A549 (cell line): ENCODE results near the gene LACTB. TPM values are rescaled to one million over a fixed set of nuclear protein-coding genes. Genes with fewer than 3 reads are reported as not detected.

Experiments
- ATAC-seq, 2 experiments: fragments of 200-7000 bp in 1 of 2; fragments of >200 bp in 1 of 2; cut with Nextera tagmentation in 1 of 2; cut with Tn5 transposase in 1 of 2; 3 replicates each; pipeline versions ENCODE4 v1.8.0 to v1.9.1; 2018 to 2020; ENCODE audit warnings: mild to moderate bottlenecking in 1 of 2, moderate library complexity in 1 of 2
- CTCF ChIA-PET: fragments of 300-600 bp; sonication (Branson Sonifier 250); formaldehyde crosslinking; extraction: SDS; loops from one replicate; lab custom pipeline; 2021; ENCODE audit warnings: antibody characterized with exemption, inconsistent platforms; lab: Yijun Ruan, JAX
- POLR2A ChIA-PET: fragments of 350-600 bp; formaldehyde crosslinking; extraction: SDS; loops from one replicate; lab custom pipeline; 2021; ENCODE audit warnings: antibody characterized with exemption, inconsistent platforms; lab: Yijun Ruan, JAX
- DNase-seq, 2 experiments: peaks; one replicate each; pipeline versions ENCODE4 v3.0.0 to v3.0.0-alpha.2; 2011 to 2016; ENCODE audit warnings: low read depth in 1 of 2, low spot score in 1 of 2
- FAIRE-seq: peaks from 2 replicates; lab custom pipeline; 2011; peaks lifted over from hg19 to GRCh38; lab: Jason Lieb, UNC
- H3K27ac ChIP-seq, 2 experiments: fragments of >200 bp; sonication (Bioruptor Twin); formaldehyde crosslinking; 3 replicates each; pipeline ENCODE4 v1.5.1; 2016 to 2017
- H3K4me1 ChIP-seq: fragments of >200 bp; sonication (Bioruptor Twin); formaldehyde crosslinking; 3 replicates; pipeline ENCODE4 v1.6.1; 2016
- H3K4me2 ChIP-seq: fragments of >200 bp; sonication (Bioruptor Twin); formaldehyde crosslinking; 3 replicates; pipeline ENCODE4 v1.6.1; 2016
- H3K4me3 ChIP-seq: fragments of >200 bp; sonication (Bioruptor Twin); formaldehyde crosslinking; 3 replicates; pipeline ENCODE4 v1.5.1; 2016
- H3K9me3 ChIP-seq: fragments of >200 bp; sonication (Bioruptor Twin); formaldehyde crosslinking; 3 replicates; pipeline ENCODE4 v1.6.1; 2016
- CBX2 ChIP-seq: fragments of 200-600 bp; sonication (generic); IDR thresholded peaks from 2 replicates; pipeline ENCODE4 v1.6.1; 2016; ENCODE audit warnings: low read depth, mild to moderate bottlenecking, borderline replicate concordance
- CEBPB ChIP-seq, 2 experiments: fragments of >200 bp in 1 of 2; sonication (Bioruptor Twin) in 1 of 2; formaldehyde crosslinking in 1 of 2; IDR thresholded peaks; 2 replicates each; pipeline ENCODE4 v1.6.1; 2012 to 2016
- CHD2 ChIP-seq: fragments of 150-350 bp; IDR thresholded peaks from 2 replicates; pipeline ENCODE4 v1.6.1; 2014; ENCODE audit warnings: low read length; ENCODE audit not compliant: partially characterized antibody
- CHD4 ChIP-seq: fragments of 200-600 bp; sonication (generic); IDR thresholded peaks from 2 replicates; pipeline ENCODE4 v1.6.1; 2016; ENCODE audit warnings: antibody characterized with exemption, mild to moderate bottlenecking, borderline replicate concordance
- EHF ChIP-seq: fragments of 250-450 bp; sonication (Bioruptor Pico); IDR thresholded peaks from 2 replicates; pipeline ENCODE4 v1.5.0; 2020; ENCODE audit warnings: mild to moderate bottlenecking
- EHMT2 ChIP-seq: fragments of 200-600 bp; sonication (generic); IDR thresholded peaks from 2 replicates; pipeline ENCODE4 v1.6.1; 2016; ENCODE audit warnings: antibody characterized with exemption, low read depth, mild to moderate bottlenecking, moderate library complexity
- EP300 ChIP-seq, 2 experiments: fragments of >200 bp; sonication (Bioruptor Twin); formaldehyde crosslinking; IDR thresholded peaks; 2 replicates in 1 of 2; 3 replicates in 1 of 2; pipeline ENCODE4 v1.6.1; 2016 to 2017
- FOSL2 ChIP-seq, 2 experiments: fragments of 450-650 bp in 1 of 2; fragments of >200 bp in 1 of 2; sonication (Bioruptor Twin) in 1 of 2; formaldehyde crosslinking; IDR thresholded peaks; 2 replicates each; pipeline versions ENCODE4 v1.5.0 to v1.6.1; 2016 to 2020; ENCODE audit warnings: mild to moderate bottlenecking in 1 of 2, moderate library complexity in 1 of 2
- FOXS1 ChIP-seq: fragments of 250-450 bp; sonication (Bioruptor Pico); IDR thresholded peaks from 2 replicates; pipeline ENCODE4 v1.5.0; 2020; ENCODE audit warnings: mild to moderate bottlenecking, moderate library complexity
- GATA3 ChIP-seq: IDR thresholded peaks from 2 replicates; pipeline ENCODE4 v1.6.1; 2012; ENCODE audit warnings: borderline replicate concordance
- HDAC2 ChIP-seq: fragments of 200-600 bp; sonication (generic); IDR thresholded peaks from 2 replicates; pipeline ENCODE4 v1.6.1; 2016
- HOXB13 ChIP-seq: fragments of 250-450 bp; sonication (Bioruptor Pico); IDR thresholded peaks from 2 replicates; pipeline ENCODE4 v1.5.0; 2020; ENCODE audit warnings: low read depth, mild to moderate bottlenecking, moderate library complexity
- JUN ChIP-seq, 2 experiments: fragments of >200 bp; sonication (Bioruptor Twin); formaldehyde crosslinking; IDR thresholded peaks; 2 replicates in 1 of 2; 3 replicates in 1 of 2; pipeline ENCODE4 v1.6.1; 2016 to 2017
- JUNB ChIP-seq: fragments of >200 bp; sonication (Bioruptor Twin); formaldehyde crosslinking; IDR thresholded peaks from 2 replicates; pipeline ENCODE4 v1.6.1; 2016
- KDM1A ChIP-seq: fragments of 200-600 bp; sonication (generic); IDR thresholded peaks from 2 replicates; pipeline ENCODE4 v1.6.1; 2016; ENCODE audit warnings: low read depth, mild to moderate bottlenecking
- MAZ ChIP-seq: fragments of 150-350 bp; IDR thresholded peaks from 2 replicates; pipeline ENCODE4 v1.6.1; 2014; ENCODE audit warnings: antibody characterized with exemption, low read depth, low read length, borderline replicate concordance
- MYC ChIP-seq: IDR thresholded peaks from 2 replicates; pipeline ENCODE4 v1.6.1; 2012; ENCODE audit warnings: mild to moderate bottlenecking, inconsistent platforms, low read length, improper control_type of control experiment, borderline replicate concordance
- NFE2L2 ChIP-seq: fragments of 150-350 bp; conservative IDR thresholded peaks from 2 replicates; pipeline ENCODE4 v1.6.1; 2014; ENCODE audit warnings: low read length
- PHF8 ChIP-seq: fragments of 200-600 bp; sonication (generic); IDR thresholded peaks from 2 replicates; pipeline ENCODE4 v1.6.1; 2016; ENCODE audit warnings: low read depth, mild to moderate bottlenecking, antibody characterized with exemption, moderate library complexity, borderline replicate concordance
- POLR2A ChIP-seq: IDR thresholded peaks from 2 replicates; pipeline ENCODE4 v1.6.1; 2012; ENCODE audit warnings: mild to moderate bottlenecking, low read length
- POLR2AphosphoS2 ChIP-seq: conservative IDR thresholded peaks from 2 replicates; pipeline ENCODE4 v1.6.1; 2012; ENCODE audit warnings: low read length, improper control_type of control experiment, inconsistent platforms
- RFX5 ChIP-seq: fragments of 450-650 bp; IDR thresholded peaks from 2 replicates; pipeline ENCODE4 v1.7.1; 2014; ENCODE audit warnings: antibody characterized with exemption, mild to moderate bottlenecking, moderate library complexity
- ZNF302 ChIP-seq: fragments of 250-450 bp; sonication (Bioruptor Pico); IDR thresholded peaks from 2 replicates; pipeline ENCODE4 v1.9.0; 2021; ENCODE audit warnings: inconsistent platforms, mild to moderate bottlenecking, moderate library complexity
- WGBS: methylation state at CpG from one replicate; pipeline ENCODE4 v1.1.6; 2017; ENCODE audit errors: missing lambda C conversion rate; 5-methylcytosine and 5-hydroxymethylcytosine counted together
- polyA plus RNA-seq, 4 experiments: library from polyadenylated mRNA; depleted of rRNA in 3 of 4; stranded (reverse); fragments of >200 nt; fragmentation: RNase III in 1 of 4; extraction: RNeasy Plus Mini Kit Qiagen cat#74134 plus additional on column Dnase treatment in 1 of 4; gene quantifications; 2 replicates in 3 of 4; 3 replicates in 1 of 4; pipeline ENCODE4 v1.2.3, GENCODE V29; 2011 to 2017
- TF ChIP-seq, protein P1 (sequence below): fragments of 250-450 bp; sonication (Bioruptor Pico); IDR thresholded peaks from 2 replicates; pipeline ENCODE4 v1.5.0; 2021; ENCODE audit warnings: mild to moderate bottlenecking, moderate library complexity, borderline replicate concordance
- TF ChIP-seq, protein P2 (sequence below): fragments of >200 bp; sonication (Bioruptor Twin); formaldehyde crosslinking; IDR thresholded peaks from 3 replicates; pipeline ENCODE4 v1.5.1; 2016
- TF ChIP-seq, protein P3 (sequence below): IDR thresholded peaks from 2 replicates; pipeline ENCODE4 v1.6.1; 2012; ENCODE audit warnings: low read depth, borderline replicate concordance
- TF ChIP-seq, protein P4 (sequence below): fragments of 450-650 bp; IDR thresholded peaks from 2 replicates; pipeline ENCODE4 v1.6.1; 2014; ENCODE audit warnings: antibody characterized with exemption
- TF ChIP-seq, protein P5 (sequence below): fragments of 250-450 bp; sonication (Bioruptor Pico); IDR thresholded peaks from 2 replicates; pipeline ENCODE4 v1.5.0; 2020; ENCODE audit warnings: low read depth, mild to moderate bottlenecking, moderate library complexity

LACTB gene
- polyA plus RNA-seq, 2 of the 4 experiments (the other 2 are of a cell fraction): 56.5 to 59.6 TPM

DNA sequence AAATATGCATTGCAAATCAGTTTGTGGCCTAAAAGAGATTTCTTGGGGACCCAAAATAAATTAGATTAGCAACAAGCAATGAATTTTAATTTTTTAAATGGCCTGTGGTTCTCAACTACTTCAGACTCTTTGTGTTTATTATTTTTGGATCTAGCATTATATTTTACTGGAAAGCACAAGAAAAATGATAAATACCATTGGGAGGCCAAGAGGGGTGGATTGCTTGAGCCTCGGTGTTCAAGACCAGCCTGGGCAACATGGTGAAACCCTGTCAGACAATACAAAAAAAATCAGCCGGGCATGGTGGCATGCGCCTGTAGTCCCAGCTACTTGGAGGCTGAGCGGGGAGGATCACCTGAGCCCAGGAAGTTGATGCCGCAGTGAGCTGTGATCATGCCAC lies 13.6 kb downstream of the LACTB start:
- WGBS: 93% methylated on average over 5 of the region's 5 CpGs
- ChIA-PET CTCF (interaction anchor here (0.6 to 4.8 kb wide), 8 partner anchors 10 to 253 kb away, joined by 3 to 24 read pairs (median 5); no protein-coding TSS in a partner anchor), POLR2A (interaction anchor here (0.6 to 3.9 kb wide), 6 partner anchors 9 to 278 kb away, joined by 3 to 18 read pairs (median 3); partner anchors contain the start of genes APH1B and RPS27L)
- H3K9me3 ChIP-seq: no peaks in the 10 kb centered on the region
- no peak overlapping the region for H3K4me3 ChIP-seq
- peaks cover 40% of the 10 kb centered on the region for H3K4me1 ChIP-seq
- FAIRE-seq: no peak
- DNase-seq: no peak
- peak overlapping the region; percentile 37 to 71; a peak in 5 of 6 replicates for H3K27ac ChIP-seq
- TF ChIP-seq MAZ: no peak
- TF ChIP-seq FOSL2 (IDR thresholded peaks at IDR 0.05): no peak
- TF ChIP-seq FOSL2 (CRISPR knock-in tag; IDR thresholded peaks at IDR 0.05): no peak
- TF ChIP-seq EP300 (IDR thresholded peaks at IDR 0.05): no peak
- TF ChIP-seq, protein P1, sequence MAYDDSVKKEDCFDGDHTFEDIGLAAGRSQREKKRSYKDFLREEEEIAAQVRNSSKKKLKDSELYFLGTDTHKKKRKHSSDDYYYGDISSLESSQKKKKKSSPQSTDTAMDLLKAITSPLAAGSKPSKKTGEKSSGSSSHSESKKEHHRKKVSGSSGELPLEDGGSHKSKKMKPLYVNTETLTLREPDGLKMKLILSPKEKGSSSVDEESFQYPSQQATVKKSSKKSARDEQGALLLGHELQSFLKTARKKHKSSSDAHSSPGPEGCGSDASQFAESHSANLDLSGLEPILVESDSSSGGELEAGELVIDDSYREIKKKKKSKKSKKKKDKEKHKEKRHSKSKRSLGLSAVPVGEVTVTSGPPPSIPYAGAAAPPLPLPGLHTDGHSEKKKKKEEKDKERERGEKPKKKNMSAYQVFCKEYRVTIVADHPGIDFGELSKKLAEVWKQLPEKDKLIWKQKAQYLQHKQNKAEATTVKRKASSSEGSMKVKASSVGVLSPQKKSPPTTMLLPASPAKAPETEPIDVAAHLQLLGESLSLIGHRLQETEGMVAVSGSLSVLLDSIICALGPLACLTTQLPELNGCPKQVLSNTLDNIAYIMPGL: no peak
- TF ChIP-seq CHD2: no peak
- TF ChIP-seq, protein P2, sequence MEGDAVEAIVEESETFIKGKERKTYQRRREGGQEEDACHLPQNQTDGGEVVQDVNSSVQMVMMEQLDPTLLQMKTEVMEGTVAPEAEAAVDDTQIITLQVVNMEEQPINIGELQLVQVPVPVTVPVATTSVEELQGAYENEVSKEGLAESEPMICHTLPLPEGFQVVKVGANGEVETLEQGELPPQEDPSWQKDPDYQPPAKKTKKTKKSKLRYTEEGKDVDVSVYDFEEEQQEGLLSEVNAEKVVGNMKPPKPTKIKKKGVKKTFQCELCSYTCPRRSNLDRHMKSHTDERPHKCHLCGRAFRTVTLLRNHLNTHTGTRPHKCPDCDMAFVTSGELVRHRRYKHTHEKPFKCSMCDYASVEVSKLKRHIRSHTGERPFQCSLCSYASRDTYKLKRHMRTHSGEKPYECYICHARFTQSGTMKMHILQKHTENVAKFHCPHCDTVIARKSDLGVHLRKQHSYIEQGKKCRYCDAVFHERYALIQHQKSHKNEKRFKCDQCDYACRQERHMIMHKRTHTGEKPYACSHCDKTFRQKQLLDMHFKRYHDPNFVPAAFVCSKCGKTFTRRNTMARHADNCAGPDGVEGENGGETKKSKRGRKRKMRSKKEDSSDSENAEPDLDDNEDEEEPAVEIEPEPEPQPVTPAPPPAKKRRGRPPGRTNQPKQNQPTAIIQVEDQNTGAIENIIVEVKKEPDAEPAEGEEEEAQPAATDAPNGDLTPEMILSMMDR: no peak
- TF ChIP-seq, protein P3, sequence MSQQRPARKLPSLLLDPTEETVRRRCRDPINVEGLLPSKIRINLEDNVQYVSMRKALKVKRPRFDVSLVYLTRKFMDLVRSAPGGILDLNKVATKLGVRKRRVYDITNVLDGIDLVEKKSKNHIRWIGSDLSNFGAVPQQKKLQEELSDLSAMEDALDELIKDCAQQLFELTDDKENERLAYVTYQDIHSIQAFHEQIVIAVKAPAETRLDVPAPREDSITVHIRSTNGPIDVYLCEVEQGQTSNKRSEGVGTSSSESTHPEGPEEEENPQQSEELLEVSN: no peak
- TF ChIP-seq MYC: no peak
- TF ChIP-seq FOXS1 (CRISPR knock-in tag): no peak
- TF ChIP-seq PHF8: no peak
- no peak for TF ChIP-seq RFX5
- TF ChIP-seq JUN (IDR thresholded peaks at IDR 0.05): no peak
- no peak for TF ChIP-seq POLR2AphosphoS2
- TF ChIP-seq HDAC2: no peak
- no peak for TF ChIP-seq HOXB13 (CRISPR knock-in tag)
- no peak for TF ChIP-seq POLR2A
- no peak for TF ChIP-seq EHMT2
- H3K4me2 ChIP-seq: peak overlapping the region; percentile 3; the same call in 2 of the 3 replicates
- ATAC-seq: no peak; a peak in 1 of 6 replicates

DNA sequence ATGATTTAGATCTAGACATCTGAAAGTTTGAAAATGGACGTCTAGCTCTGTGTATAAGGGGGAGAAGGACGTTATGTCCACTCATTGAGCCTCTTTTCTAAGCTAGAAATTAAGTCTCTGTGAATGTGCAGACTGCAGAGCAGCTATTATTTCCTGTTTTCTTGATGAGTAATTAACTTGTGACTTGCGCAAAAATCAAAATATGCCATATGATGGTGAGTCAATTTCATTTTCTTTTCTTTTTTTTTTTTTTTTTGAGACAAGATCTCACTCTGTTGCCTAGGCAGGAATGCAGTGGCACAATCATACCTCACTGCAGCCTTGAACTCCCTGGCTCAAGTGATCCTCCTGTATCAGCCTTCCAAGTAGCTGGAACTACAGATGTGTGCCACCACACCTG lies 14.1 kb downstream of the LACTB start:
- 79% methylated on average over 3 of the region's 3 CpGs for WGBS
- POLR2A ChIA-PET: interaction anchor here (0.6 to 3.9 kb wide), 7 partner anchors 13 to 277 kb away, joined by 3 to 18 read pairs (median 3); partner anchors contain the start of genes APH1B and RPS27L
- Histone ChIP-seq H3K4me2 (peak overlapping the region; percentile 3; the same call in 2 of the 3 replicates), H3K9me3 (no peaks in the 10 kb centered on the region), H3K4me1 (peaks cover 40% of the 10 kb centered on the region), H3K4me3 (no peak overlapping the region), H3K27ac (peak overlapping the region; percentile 37 to 71; a peak in 5 of 6 replicates)
- ATAC-seq: peak; percentile 65 to 77; a peak in 5 of 6 replicates
- DNase-seq: peak in 1 of 2 experiments; percentile 36
- TF ChIP-seq CEBPB (IDR thresholded peaks at IDR 0.05) (peak; percentile 21 to 38; a peak in 1 of 4 replicates), ZNF302 (CRISPR knock-in tag) (no peak), CBX2 (no peak), GATA3 (no peak), JUNB (peak; percentile 63), NFE2L2 (no peak), EHF (CRISPR knock-in tag) (no peak), KDM1A (no peak), CHD4 (no peak), EP300 (IDR thresholded peaks at IDR 0.05) (no peak), FOSL2 (IDR thresholded peaks at IDR 0.05) (peak; percentile 48; the same call in 1 of the 2 replicates), FOSL2 (CRISPR knock-in tag; IDR thresholded peaks at IDR 0.05) (peak; percentile 76)
- TF ChIP-seq, protein P4, sequence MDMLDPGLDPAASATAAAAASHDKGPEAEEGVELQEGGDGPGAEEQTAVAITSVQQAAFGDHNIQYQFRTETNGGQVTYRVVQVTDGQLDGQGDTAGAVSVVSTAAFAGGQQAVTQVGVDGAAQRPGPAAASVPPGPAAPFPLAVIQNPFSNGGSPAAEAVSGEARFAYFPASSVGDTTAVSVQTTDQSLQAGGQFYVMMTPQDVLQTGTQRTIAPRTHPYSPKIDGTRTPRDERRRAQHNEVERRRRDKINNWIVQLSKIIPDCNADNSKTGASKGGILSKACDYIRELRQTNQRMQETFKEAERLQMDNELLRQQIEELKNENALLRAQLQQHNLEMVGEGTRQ: no peak
- TF ChIP-seq, protein P5, sequence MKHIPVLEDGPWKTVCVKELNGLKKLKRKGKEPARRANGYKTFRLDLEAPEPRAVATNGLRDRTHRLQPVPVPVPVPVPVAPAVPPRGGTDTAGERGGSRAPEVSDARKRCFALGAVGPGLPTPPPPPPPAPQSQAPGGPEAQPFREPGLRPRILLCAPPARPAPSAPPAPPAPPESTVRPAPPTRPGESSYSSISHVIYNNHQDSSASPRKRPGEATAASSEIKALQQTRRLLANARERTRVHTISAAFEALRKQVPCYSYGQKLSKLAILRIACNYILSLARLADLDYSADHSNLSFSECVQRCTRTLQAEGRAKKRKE (CRISPR knock-in tag): no peak
- no peak for FAIRE-seq
- CTCF ChIA-PET: interaction anchor here (0.6 to 4.8 kb wide), 8 partner anchors 10 to 253 kb away, joined by 3 to 24 read pairs (median 5); no protein-coding TSS in a partner anchor
